Adipose tissue (tissue), 3 donors: Measurements from ENCODE around the gene CYP4B1. TPM values are rescaled to one million over a fixed set of nuclear protein-coding genes. Genes with fewer than 3 reads are reported as not detected.
"Not testable (repeated sequence)": the region's sequence is repeated elsewhere in the genome, so short reads cannot be mapped to it uniquely, and the experiment has no call there.

Experiments
- H3K27ac ChIP-seq: one replicate; pipeline ENCODE4 v1.5.1; 2013; ENCODE audit warnings: low read depth, low read length
- WGBS, 3 donors: extraction: QIAGEN DNeasy Blood & Tissue Kit; methylation state at CpG; one replicate each; pipeline ENCODE4 v1.1.7; 2013; 5-methylcytosine and 5-hydroxymethylcytosine counted together
- polyA plus RNA-seq, 3 donors: library from polyadenylated mRNA; stranded (reverse); fragments of 200-250 nt; gene quantifications; one replicate each; pipeline ENCODE4 v1.2.3, GENCODE V29; 2013
- donor health status: healthy with polysubstance abuse.
- donor health status: Bipolar disorder and iron deficiency.
- donor health status: healthy.

Gene CYP4B1
- polyA plus RNA-seq, 3 donors, result 16.4 to 63.3 (median 47.8) TPM

DNA sequence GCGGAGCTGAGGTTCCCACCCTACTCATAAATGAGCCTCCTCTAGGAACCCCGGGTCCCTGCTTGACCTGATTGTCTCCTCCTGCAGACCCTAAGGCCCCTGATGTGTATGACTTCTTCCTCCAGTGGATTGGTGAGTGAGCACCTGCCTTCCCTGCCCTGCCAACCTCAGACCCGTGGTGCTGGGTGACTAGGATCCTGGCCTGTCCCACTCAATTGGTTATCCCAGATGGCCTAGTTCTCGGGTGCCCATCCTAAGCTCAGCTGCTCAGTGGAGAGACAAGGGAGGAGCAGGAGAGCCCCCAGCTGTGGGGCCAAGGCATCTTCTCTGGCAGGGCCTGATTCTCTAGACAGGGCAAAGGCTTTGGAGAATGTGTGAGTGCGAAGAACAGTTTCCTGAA, 12.2 kb downstream of the CYP4B1 start:
- H3K27ac ChIP-seq, result no peak overlapping the region
- 78 to 85% (median 84%) methylated on average over 5 of the region's 5 CpGs for WGBS, 3 donors

DNA sequence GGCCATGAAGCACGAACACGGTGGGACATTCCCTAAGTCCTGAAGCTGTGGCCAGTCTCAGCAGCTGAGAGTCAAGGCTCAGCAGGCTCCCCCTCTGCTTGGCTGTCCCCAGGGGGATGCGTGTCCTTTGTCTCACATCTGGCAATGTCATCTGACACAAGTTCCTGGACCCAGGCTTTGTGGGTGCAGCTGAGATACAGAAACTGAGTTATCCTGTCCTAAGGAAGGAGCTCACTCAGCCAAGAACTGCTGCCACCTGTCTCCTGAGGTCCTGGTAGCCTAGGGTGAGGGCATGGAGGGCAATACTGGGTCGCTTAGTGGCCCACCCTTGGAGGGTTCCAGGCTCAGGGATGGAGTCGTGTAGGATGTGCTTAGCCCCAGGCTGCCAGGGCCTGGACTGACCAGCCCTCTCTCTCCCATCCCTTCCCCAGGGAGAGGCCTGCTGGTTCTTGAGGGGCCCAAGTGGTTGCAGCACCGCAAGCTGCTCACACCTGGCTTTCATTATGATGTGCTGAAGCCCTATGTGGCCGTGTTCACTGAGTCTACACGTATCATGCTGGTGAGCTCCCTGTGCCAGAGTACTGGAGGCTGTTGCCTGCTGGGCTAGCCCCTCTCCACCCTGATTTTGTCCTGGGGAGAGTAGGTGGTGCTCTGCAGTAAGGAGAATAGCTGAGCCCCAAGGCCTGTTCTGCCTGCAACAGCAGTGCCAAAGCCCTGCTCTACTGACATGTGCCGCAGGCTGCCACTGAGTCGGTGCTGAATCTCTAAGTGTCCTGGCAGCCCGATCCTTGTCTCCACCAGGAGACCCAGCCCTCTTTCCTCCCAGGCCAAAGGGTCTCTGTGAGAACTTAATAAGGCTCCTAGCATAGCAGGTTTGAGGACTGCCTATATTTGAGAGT, 13.5 kb downstream of the CYP4B1 start:
- 76 to 85% (median 84%) methylated on average over 11 of the region's 11 CpGs for WGBS, 3 donors
- H3K27ac ChIP-seq, result no peak overlapping the region

DNA sequence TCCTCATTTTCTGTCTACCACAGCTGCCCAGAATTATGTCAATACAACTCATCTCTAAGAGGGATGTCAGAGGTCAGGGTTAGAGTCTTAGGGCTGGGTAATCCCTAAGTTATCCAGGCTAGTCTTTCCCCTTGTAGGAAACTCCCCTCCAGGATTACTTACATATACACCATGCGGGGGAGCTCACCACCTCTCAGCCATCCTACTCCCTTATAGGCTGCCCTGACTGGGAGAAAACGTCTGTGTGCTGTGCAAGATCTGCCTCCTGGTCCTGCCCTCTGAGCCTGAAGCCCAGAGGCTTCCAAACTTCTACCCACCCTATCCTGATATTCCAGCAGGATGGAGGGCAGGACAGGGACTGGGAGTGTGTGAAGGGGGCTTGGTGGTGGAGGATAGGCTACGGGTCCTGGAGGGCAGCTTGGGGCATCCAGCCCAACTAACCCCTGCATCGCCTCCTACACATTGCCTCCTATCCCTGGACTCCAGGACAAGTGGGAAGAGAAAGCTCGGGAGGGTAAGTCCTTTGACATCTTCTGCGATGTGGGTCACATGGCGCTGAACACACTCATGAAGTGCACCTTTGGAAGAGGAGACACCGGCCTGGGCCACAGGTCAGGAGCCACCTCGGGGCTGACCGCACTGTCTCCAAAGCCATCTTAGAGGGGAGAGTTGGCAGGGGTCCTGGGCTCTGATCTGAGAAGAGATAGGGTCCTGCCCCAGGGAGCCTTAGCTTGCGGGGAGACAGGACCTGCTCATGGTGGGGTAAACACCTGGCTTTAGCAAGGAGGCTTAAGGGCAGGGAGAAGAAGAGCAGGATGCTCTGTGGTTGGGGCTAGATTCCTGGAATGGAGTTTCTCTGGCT, 14.4 kb downstream of the CYP4B1 start:
- 85 to 91% (median 91%) methylated on average over 11 of the region's 11 CpGs for WGBS, 3 donors
- H3K27ac ChIP-seq, result no peak overlapping the region

DNA sequence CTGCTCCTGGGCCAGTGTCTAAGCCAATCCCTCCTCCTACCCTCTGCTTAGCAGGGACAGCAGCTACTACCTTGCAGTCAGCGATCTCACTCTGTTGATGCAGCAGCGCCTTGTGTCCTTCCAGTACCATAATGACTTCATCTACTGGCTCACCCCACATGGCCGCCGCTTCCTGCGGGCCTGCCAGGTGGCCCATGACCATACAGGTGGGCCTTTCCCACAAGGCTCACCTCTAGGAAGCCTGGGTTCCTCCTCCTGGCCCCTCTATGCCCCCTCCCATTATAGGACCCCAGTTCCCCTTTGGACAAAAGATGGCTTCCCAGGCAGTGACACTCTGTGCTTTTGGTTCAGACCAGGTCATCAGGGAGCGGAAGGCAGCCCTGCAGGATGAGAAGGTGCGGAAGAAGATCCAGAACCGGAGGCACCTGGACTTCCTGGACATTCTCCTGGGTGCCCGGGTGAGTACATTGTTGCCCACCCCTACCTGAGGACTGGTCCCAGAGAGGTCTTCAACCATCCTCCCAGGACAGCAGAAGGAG, 15.1 kb downstream of the CYP4B1 start:
- 90 to 94% (median 90%) methylated on average over 9 of the region's 9 CpGs for WGBS, 3 donors
- H3K27ac ChIP-seq, result no peak overlapping the region

DNA sequence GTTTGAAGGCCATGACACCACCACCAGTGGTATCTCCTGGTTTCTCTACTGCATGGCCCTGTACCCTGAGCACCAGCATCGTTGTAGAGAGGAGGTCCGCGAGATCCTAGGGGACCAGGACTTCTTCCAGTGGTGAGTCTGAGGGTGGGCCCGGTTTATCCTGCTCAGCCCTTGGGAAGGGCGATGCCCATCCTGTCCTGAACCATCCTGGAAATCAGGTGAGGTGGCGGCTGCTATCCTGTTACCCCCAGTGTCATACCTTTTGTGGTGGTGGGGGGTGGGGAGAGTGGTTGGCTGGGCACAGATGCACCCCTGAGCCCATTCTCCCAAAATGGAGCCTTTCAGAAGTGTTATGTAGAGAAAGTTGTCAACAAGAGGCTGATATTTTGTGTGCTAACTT, 16.3 kb downstream of the CYP4B1 start:
- H3K27ac ChIP-seq, result no peak overlapping the region
- 85 to 95% (median 89%) methylated on average over 6 of the region's 6 CpGs for WGBS, 3 donors

DNA sequence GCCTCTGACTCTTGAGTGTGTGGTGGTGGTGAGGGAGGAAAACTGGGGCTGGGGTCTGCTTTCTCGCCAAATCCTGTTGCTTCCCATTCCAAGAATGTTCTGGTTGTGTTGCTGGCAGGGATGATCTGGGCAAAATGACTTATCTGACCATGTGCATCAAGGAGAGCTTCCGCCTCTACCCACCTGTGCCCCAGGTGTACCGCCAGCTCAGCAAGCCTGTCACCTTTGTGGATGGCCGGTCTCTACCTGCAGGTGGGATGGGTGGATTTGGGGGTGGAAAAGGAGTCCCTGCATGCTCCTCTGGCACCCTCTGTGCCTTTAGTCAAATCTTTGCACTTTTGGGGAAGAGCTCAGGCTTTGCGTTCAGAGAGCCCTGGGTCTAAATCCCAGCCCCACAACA, 18.1 kb downstream of the CYP4B1 start:
- H3K27ac ChIP-seq, result no peak overlapping the region
- WGBS, 3 donors, result 78 to 96% (median 94%) methylated on average over 5 of the region's 5 CpGs

DNA sequence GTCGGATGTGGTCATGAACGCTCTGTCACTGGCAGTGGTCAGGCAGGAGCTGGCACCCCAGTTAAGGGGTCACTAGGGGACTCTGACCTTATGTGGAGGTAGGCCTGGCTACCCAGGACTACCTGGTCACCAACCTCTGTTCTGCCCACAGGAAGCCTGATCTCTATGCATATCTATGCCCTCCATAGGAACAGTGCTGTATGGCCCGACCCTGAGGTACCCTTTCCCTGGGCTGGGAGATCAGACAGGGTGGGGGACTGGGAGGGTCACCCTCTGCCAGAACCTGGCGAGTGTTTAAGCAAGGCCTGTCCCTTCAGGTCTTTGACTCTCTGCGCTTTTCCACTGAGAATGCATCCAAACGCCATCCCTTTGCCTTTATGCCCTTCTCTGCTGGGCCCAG, 19.0 kb downstream of the CYP4B1 start:
- 84 to 88% (median 85%) methylated on average over 6 of the region's 6 CpGs for WGBS, 3 donors
- H3K27ac ChIP-seq, result no peak overlapping the region

DNA sequence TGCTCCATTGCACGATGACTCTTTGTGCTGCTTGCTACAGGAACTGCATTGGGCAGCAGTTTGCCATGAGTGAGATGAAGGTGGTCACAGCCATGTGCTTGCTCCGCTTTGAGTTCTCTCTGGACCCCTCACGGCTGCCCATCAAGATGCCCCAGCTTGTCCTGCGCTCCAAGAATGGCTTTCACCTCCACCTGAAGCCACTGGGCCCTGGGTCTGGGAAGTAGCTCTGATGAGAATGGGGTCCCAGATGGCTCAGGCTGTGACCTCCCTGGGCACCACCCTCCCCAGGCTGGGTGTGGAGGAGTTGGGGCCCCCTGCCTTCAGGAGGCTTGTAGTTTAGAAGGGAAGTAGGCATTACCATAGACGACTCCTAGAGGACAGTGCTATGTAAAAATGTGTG, 19.7 kb downstream of the CYP4B1 start:
- H3K27ac ChIP-seq, result no peak overlapping the region
- 89 to 91% (median 90%) methylated on average over 5 of the region's 5 CpGs for WGBS, 3 donors

DNA sequence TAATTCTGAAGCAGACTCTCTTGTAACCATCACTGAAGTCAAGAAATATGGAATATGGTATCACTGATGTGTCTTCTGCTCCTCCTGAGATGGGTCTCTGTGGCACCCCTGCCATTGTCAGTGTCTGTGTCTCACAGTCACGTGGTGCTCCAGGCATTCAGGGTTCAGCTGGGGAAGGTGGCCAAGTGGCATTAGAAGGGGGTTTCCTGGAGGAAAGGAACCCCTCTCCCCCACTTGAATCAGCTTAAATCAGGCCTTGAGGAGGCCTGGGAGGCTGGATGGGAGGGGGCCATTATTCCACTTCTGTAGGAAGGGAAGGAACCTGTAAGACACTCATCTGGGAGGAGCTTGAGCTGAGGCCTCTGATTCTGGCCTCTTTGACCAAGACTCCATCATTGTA, 20.5 kb downstream of the CYP4B1 start:
- 54 to 82% (median 78%) methylated on average over 1 of the region's 1 CpG for WGBS, 3 donors
- H3K27ac ChIP-seq, result no peak overlapping the region

DNA sequence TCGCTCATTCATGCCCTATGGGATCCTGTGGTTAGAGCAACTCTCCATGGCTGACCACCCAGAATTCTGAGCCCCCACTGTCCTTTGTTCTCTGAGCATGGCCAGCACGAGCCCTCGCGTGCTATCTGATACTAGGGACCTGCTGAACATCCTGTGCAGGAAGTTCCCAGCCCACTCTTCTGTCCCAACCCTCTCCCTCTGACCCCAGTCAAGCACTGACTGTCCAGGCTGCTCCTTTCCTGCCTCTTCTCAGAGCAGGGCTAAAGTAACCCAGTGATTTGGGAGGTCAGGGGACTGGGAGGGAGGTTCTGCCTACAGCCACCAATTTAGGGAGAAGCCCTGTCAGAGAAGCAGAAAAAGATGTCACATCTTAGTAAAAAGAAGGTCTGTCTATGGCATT, 21.2 kb downstream of the CYP4B1 start:
- H3K27ac ChIP-seq, result no peak overlapping the region
- 65 to 79% (median 68%) methylated on average over 4 of the region's 4 CpGs for WGBS, 3 donors

DNA sequence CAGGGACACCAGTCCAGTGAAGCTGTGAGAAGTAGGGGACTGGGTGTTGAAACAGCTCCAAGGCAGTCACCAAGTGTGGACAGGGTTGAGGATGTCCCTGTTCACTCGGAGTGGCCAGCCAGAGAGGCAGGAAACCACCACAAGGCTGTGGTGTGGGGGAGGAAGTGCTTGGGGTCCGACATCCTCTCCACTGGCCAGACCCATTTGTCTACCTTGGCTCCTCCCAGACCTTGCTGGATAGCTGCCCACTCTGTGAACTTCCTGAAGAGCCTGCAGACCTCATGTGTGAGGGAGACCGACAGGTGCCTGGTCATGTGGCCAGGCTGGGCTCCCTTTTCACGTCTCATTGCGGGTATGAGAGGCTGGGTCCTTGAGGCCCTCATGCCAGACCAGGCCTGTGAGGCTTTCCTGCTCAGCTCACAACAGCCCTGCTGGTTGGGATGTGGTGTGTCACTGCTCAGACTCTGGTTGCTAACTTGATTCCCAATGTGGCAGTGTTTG, 21.8 kb downstream of the CYP4B1 start:
- 33 to 44% (median 41%) methylated on average over 5 of the region's 5 CpGs for WGBS, 3 donors
- no peak overlapping the region for H3K27ac ChIP-seq

DNA sequence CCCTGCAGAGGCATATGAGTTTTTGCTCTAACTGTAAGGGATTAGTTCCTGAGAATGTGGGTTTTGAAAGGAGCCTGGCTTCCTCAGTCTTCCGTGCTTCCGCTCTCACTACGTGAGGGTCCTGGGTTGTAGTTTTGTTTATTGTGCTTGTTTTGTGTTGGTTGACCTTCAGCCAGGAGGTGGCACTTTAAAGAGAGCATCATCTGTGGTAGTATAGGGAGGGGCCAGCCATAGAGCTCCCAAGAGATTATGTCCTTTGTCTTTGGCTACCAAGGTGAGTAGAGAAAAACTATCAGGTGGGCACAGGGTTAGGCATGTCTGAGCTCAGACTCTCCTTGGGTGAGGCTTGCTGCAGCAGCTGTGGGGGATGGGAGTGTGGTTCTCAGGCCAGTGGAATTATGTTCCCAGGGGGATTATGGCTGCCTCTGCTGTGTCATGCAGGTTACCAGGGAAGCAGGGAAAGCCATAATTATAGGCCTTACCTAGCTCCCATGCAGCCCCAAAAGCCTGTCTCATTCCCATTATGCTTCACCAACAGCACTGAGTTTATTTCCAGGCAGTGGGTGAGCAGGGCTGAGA, 23.5 kb downstream of the CYP4B1 start:
- WGBS, 3 donors, result 79 to 88% (median 84%) methylated on average over 3 of the region's 3 CpGs
- no peak overlapping the region for H3K27ac ChIP-seq

DNA sequence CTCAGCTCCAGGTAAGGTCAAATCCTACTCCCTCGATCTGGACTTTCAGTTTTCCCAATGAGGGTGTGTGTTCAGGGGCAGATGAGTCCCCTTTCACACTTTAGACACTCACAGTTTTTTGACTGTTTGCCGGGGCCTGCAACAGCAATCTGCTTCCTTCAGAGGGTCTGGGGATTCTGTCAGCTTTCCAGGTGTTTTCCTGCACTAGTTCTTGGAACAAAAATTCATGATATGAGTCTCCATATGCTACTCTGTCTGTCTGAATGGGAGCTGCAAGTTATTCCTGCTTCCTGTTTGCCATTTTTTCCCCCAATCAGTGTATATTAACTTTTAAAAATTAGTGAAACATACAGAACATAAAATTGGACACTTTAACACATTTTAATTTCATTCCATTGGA, 24.3 kb downstream of the CYP4B1 start:
- WGBS, 3 donors, result 28 to 40% (median 40%) methylated on average over 2 of the region's 2 CpGs
- no peak overlapping the region for H3K27ac ChIP-seq

DNA sequence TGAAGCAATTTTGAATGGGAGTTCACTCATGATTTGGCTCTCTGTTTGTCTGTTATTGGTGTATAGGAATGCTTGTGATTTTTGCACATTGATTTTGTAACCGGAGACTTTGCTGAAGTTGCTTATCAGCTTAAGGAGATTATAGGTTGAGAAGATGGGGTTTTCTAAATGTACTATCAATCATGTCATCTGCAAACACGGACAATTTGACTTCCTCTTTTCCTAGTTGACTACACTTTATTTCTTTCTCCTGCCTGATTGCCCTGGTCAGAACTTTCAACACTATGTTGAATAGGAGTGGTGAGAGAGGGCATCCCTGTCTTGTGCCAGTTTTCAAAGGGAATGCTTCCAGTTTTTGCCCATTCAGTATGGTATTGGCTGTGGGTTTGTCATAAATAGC, 28.0 kb downstream of the CYP4B1 start:
- 51 to 69% (median 57%) methylated on average over 2 of the region's 2 CpGs for WGBS, 3 donors
- H3K27ac ChIP-seq, result not testable (repeated sequence)

DNA sequence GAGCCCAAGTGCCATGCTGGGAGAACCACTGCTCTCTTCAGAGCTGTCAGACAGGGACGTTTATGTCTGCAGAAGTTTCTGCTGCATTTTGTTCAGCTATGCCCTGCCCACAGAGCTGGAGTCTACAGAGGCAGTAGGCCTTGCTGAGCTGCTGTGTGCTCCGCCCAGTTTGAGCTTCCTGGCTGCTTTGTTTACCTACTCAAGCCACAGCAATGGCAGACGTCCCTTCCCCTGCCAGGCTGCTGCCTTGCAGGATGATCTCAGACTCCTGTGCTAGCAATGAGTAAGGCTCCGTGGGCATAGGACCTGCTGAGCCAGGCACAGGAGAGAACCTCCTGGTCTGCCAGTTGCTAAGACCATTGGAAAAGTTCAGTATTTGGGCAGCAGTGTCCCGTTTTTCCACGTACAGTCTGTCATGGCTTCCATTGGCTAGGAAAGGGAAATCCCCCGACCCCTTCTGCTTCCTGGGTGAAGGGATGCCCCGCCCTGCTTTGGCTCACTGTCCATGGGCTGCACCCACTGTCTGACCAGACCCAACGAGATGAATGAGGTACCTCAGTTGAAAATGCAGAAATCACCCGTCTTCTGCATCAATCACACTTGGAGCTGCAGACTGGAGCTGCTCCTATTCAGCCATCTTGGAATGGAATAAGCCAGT, 31.9 kb downstream of the CYP4B1 start:
- 65 to 72% (median 71%) methylated on average over 10 of the region's 10 CpGs for WGBS, 3 donors

DNA sequence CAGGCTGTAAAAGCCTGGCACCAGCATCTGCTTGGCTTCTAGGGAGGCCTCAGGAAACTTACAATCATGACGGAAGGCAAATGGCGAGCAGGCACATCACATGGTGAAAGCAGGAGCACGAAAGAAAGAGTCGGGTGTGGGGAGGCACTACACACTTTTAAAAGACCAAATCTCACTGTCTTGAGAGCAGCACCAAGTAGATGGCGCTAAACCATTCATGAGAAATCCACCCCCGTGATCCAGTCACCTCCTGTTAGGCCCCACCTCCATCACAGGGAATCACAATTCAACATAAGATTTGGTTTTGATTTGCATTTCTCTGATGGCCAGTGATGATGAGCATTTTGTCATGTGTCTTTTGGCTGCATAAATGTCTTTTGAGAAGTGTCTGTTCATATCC, 36.6 kb downstream of the CYP4B1 start:
- 73 to 86% (median 78%) methylated on average over 6 of the region's 6 CpGs for WGBS, 3 donors
- H3K27ac ChIP-seq, result not testable (repeated sequence)

More for the DNA sequence above, 31.9 kb downstream of the CYP4B1 start:
- no peak overlapping the region for H3K27ac ChIP-seq

DNA sequence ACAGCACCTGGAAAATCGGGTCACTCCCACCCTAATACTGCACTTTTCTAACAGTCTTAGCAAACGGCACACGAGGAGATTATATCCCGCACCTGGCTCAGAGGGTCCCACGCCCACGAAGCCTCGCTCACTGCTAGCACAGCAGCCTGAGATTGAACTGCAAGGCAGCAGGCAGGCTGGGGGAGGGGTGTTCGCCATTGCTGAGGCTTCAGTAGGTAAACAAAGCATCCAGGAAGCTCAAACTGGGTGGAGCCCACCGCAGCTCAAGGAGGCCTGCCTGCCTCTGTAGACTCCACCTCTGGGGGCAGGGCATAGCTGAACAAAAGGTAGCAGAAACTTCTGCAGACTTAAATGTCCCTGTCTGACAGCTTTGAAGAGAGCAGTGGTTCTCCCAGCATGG, 47.5 kb downstream of the CYP4B1 start:
- 68 to 84% (median 82%) methylated on average over 9 of the region's 9 CpGs for WGBS, 3 donors
- H3K27ac ChIP-seq, result not testable (repeated sequence)

DNA sequence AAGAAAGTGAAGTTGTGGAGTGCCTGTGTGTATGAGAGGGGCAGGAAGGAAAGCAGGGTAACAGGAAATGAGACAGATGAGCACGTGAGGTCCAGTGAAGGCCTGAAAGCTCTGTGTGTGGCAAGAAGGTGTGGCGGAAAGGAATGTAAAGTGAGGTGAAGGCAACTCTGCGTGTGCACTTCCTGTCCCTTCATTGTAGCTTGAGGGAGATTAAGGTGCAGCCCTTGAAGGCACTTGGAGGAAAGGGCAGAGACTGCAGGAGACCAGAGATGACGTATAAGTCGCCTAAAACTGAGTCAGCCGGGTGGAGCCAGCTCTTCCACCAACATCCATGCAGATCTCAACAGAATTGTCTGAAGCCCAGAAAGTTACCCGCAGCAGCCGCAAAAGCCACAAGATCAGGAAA, 58.8 kb downstream of the CYP4B1 start:
- not testable (repeated sequence) for H3K27ac ChIP-seq
- WGBS, 3 donors, result 60 to 61% (median 60%) methylated on average over 8 of the region's 8 CpGs
